Right cardiac atrium (tissue), 5 donors: ENCODE data around the gene ANXA10. TPM values are rescaled to one million over a fixed set of nuclear protein-coding genes. Genes with fewer than 3 reads are reported as not detected.
"Not testable (repeated sequence)": the region's sequence is repeated elsewhere in the genome, so short reads cannot be mapped to it uniquely, and the experiment has no call there.

ENCODE experiments used
- ATAC-seq, 2 donors: fragments of 200-7000 bp; cut with Tn5 transposase; one replicate each; pipeline versions ENCODE4 v1.8.0 to v1.9.1; 2020; ENCODE audit warnings: moderate library complexity in 2 of 2, mild to moderate bottlenecking in 1 of 2
- DNase-seq, 3 donors: peaks; one replicate each; pipeline ENCODE4 v3.0.0-alpha.2; 2020
- H3K27ac ChIP-seq: one replicate; pipeline ENCODE4 v1.5.1; 2013; ENCODE audit warnings: mild to moderate bottlenecking, low read length, control low read depth, moderate library complexity
- H3K27me3 ChIP-seq: one replicate; pipeline ENCODE4 v1.6.1; 2013; ENCODE audit not compliant: control insufficient read depth, insufficient read depth
- H3K4me1 ChIP-seq: one replicate; pipeline ENCODE4 v1.6.1; 2013; ENCODE audit warnings: low read length; ENCODE audit not compliant: control insufficient read depth, insufficient read depth
- H3K4me3 ChIP-seq: one replicate; pipeline ENCODE4 v1.5.1; 2013; ENCODE audit warnings: low read length, control low read depth
- H3K9me3 ChIP-seq: one replicate; pipeline ENCODE4 v1.6.1; 2013; ENCODE audit warnings: low read length; ENCODE audit not compliant: control insufficient read depth
- WGBS: extraction: QIAGEN DNeasy Blood & Tissue Kit; methylation state at CpG from one replicate; pipeline ENCODE4 v1.1.7; 2013; 5-methylcytosine and 5-hydroxymethylcytosine counted together
- intact Hi-C, 4 donors: fragments of 100-400 bp; cut with DNase I; formaldehyde crosslinking; loops; one replicate each; pipeline versions ENCODE4 v1.11.0 to v1.14.0; 2022 to 2023
- polyA plus RNA-seq: library from polyadenylated mRNA; stranded (reverse); fragments of 200-250 nt; gene quantifications from one replicate; pipeline ENCODE4 v1.2.3, GENCODE V29; 2013
- total RNA-seq, 4 donors: library from RNA; stranded (reverse); fragmentation: NEBNext Ultra II Directional; extraction: Animal tissue kit (Norgen Biotek cat#: 25700); gene quantifications; one replicate each; pipeline ENCODE4 v1.2.1, GENCODE V29; 2021
- donor health status: healthy with polysubstance abuse.
- donor health status: DM: no; HTN: yes; CAD: no.
- donor health status: DM: no; HTN: no; CAD: no.
- donor health status: DM: no; HTN: yes; CAD: no; lungs with severe emphysema.
- donor health status: DM: yes; HTN: yes; CAD: no.

The ANXA10 gene
- total and polyA plus RNA-seq, 5 donors = not detected

GRCh38 chr4:168077726-168078239 lies 14.6 kb upstream of the ANXA10 start:
- Histone ChIP-seq H3K9me3 (no peaks in the 10 kb centered on the region), H3K4me3 (no peak overlapping the region), H3K27ac (no peak overlapping the region), H3K27me3 (no peaks in the 10 kb centered on the region), H3K4me1 (no peaks in the 10 kb centered on the region)
- WGBS = 71% methylated on average over 5 of the region's 5 CpGs
- intact Hi-C loops = loop anchor here in 2 of 4 donors (10.0 kb wide), 1 partner anchor 1053 kb away; no protein-coding TSS in a partner anchor
- no peak for DNase-seq
- ATAC-seq = no peak

GRCh38 chr4:168082379-168082778 lies 10.0 kb upstream of the ANXA10 start:
- no peaks in the 10 kb centered on the region for H3K4me1 ChIP-seq
- no peak overlapping the region for H3K27ac ChIP-seq
- DNase-seq (no peak), ATAC-seq (no peak)
- H3K4me3 ChIP-seq = no peak overlapping the region
- no peaks in the 10 kb centered on the region for H3K9me3 ChIP-seq
- H3K27me3 ChIP-seq = no peaks in the 10 kb centered on the region
- WGBS = 70% methylated on average over 5 of the region's 5 CpGs
- intact Hi-C loops = no loop called here

- no peaks in the 10 kb centered on the region for H3K9me3 ChIP-seq
- intact Hi-C loops = no loop called here
- H3K27ac ChIP-seq = no peak overlapping the region
- H3K27me3 ChIP-seq = no peaks in the 10 kb centered on the region
- DNase-seq (no peak), ATAC-seq (no peak)
- WGBS = 74% methylated on average over 2 of the region's 2 CpGs
- H3K4me1 ChIP-seq = no peaks in the 10 kb centered on the region
- H3K4me3 ChIP-seq = no peak overlapping the region
Measured at GRCh38 chr4:168095776-168096406, 3.6 kb downstream of the ANXA10 start.

GRCh38 chr4:168096407-168096784 lies 4.1 kb downstream of the ANXA10 start:
- H3K27me3 ChIP-seq = no peaks in the 10 kb centered on the region
- no peak for DNase-seq
- H3K27ac ChIP-seq = no peak overlapping the region
- no peak for ATAC-seq
- no peaks in the 10 kb centered on the region for H3K4me1 ChIP-seq
- intact Hi-C loops = no loop called here
- no peaks in the 10 kb centered on the region for H3K9me3 ChIP-seq
- H3K4me3 ChIP-seq = no peak overlapping the region
- whole genome bisulfite sequencing = 86% methylated on average over 1 of the region's 1 CpG

- DNase-seq (no peak), ATAC-seq (no peak)
- intact Hi-C loops = no loop called here
- Histone ChIP-seq H3K4me1 (no peaks in the 10 kb centered on the region), H3K27ac (no peak overlapping the region), H3K9me3 (no peaks in the 10 kb centered on the region), H3K27me3 (no peaks in the 10 kb centered on the region), H3K4me3 (no peak overlapping the region)
- WGBS = 73% methylated on average over 2 of the region's 2 CpGs
Measured at GRCh38 chr4:168097161-168097560, 4.8 kb downstream of the ANXA10 start.

GRCh38 chr4:168098248-168098717 lies 5.9 kb downstream of the ANXA10 start:
- H3K27ac ChIP-seq = no peak overlapping the region
- H3K27me3 ChIP-seq = no peaks in the 10 kb centered on the region
- WGBS = 50% methylated on average over 1 of the region's 1 CpG
- no peaks in the 10 kb centered on the region for H3K9me3 ChIP-seq
- no peak overlapping the region for H3K4me3 ChIP-seq
- intact Hi-C loops = no loop called here
- H3K4me1 ChIP-seq = no peaks in the 10 kb centered on the region
- no peak for DNase-seq
- ATAC-seq = no peak

GRCh38 chr4:168099195-168099594 lies 6.9 kb downstream of the ANXA10 start:
- no peaks in the 10 kb centered on the region for H3K9me3 ChIP-seq
- DNase-seq (no peak), ATAC-seq (no peak)
- no peaks in the 10 kb centered on the region for H3K4me1 ChIP-seq
- no peaks in the 10 kb centered on the region for H3K27me3 ChIP-seq
- intact Hi-C loops = no loop called here
- no peak overlapping the region for H3K4me3 ChIP-seq
- no peak overlapping the region for H3K27ac ChIP-seq
- WGBS = 92% methylated on average over 3 of the region's 3 CpGs

GRCh38 chr4:168101026-168101425 lies 8.7 kb downstream of the ANXA10 start:
- ATAC-seq (no peak), DNase-seq (no peak)
- 85% methylated on average over 1 of the region's 1 CpG for WGBS
- no peak overlapping the region for H3K4me3 ChIP-seq
- H3K27me3 ChIP-seq = no peaks in the 10 kb centered on the region
- no peak overlapping the region for H3K27ac ChIP-seq
- H3K4me1 ChIP-seq = no peaks in the 10 kb centered on the region
- no peaks in the 10 kb centered on the region for H3K9me3 ChIP-seq
- intact Hi-C loops = no loop called here

GRCh38 chr4:168102403-168102802 lies 10.1 kb downstream of the ANXA10 start:
- ATAC-seq (no peak), DNase-seq (no peak)
- H3K4me3 ChIP-seq = no peak overlapping the region
- H3K9me3 ChIP-seq = no peaks in the 10 kb centered on the region
- intact Hi-C loops = no loop called here
- 87% methylated on average over 3 of the region's 3 CpGs for WGBS
- no peaks in the 10 kb centered on the region for H3K27me3 ChIP-seq
- no peak overlapping the region for H3K27ac ChIP-seq
- H3K4me1 ChIP-seq = no peaks in the 10 kb centered on the region

- no peak overlapping the region for H3K4me3 ChIP-seq
- no peak for DNase-seq
- intact Hi-C loops = no loop called here
- no peaks in the 10 kb centered on the region for H3K9me3 ChIP-seq
- no peak overlapping the region for H3K27ac ChIP-seq
- ATAC-seq = no peak
- H3K4me1 ChIP-seq = no peaks in the 10 kb centered on the region
- no peaks in the 10 kb centered on the region for H3K27me3 ChIP-seq
Measured at GRCh38 chr4:168109527-168109926, 17.2 kb downstream of the ANXA10 start.

GRCh38 chr4:168113059-168113458 lies 20.7 kb downstream of the ANXA10 start:
- H3K4me1 ChIP-seq, H3K27ac ChIP-seq, H3K9me3 ChIP-seq, ATAC-seq, intact Hi-C loops, H3K4me3 ChIP-seq, DNase-seq, H3K27me3 ChIP-seq: not testable (repeated sequence)
- WGBS = 82% methylated on average over 1 of the region's 1 CpG
